Neural cell (in vitro differentiated cells): ENCODE measurements around the gene HDAC4.

Source experiments
- CTCF ChIP-seq: fragments of 450-650 bp; IDR thresholded peaks from 2 replicates; pipeline ENCODE4 v1.5.1; 2014; ENCODE audit warnings: antibody characterized with exemption, mild to moderate bottlenecking, moderate library complexity; ENCODE audit not compliant: poor library complexity, severe bottlenecking
- EZH2 ChIP-seq: fragments of 200-600, 300-800 bp; shearing (Covaris generic), sonication (generic); IDR thresholded peaks from 2 replicates; pipeline ENCODE4 v1.6.1; 2014; ENCODE audit warnings: antibody characterized with exemption, low read length, borderline replicate concordance, mild to moderate bottlenecking; ENCODE audit not compliant: insufficient read depth, poor library complexity, severe bottlenecking
- POLR2AphosphoS5 ChIP-seq: IDR thresholded peaks from 2 replicates; pipeline ENCODE4 v1.6.1; 2012
- REST ChIP-seq: IDR thresholded peaks from 2 replicates; pipeline ENCODE4 v1.6.1; 2012; ENCODE audit warnings: borderline replicate concordance
- SMC3 ChIP-seq: fragments of 450-650 bp; conservative IDR thresholded peaks from 2 replicates; pipeline ENCODE4 v1.6.1; 2014; ENCODE audit warnings: antibody characterized with exemption, mild to moderate bottlenecking, moderate library complexity; ENCODE audit not compliant: poor library complexity
- TAF1 ChIP-seq: IDR thresholded peaks from 2 replicates; pipeline ENCODE4 v1.6.1; 2012; ENCODE audit warnings: low read depth

- TF ChIP-seq TAF1 (no peak), CTCF (no peak), EZH2 (no peak), POLR2AphosphoS5 (no peak), REST (no peak), SMC3 (no peak)
These were observed 95.0 kb downstream of the HDAC4 start for GRCh38 chr2:239305771-239306170.
